Thyroid gland (tissue), 4 donors: ENCODE results near the gene CRIM1. TPM values are rescaled to one million over a fixed set of nuclear protein-coding genes. Genes with fewer than 3 reads are reported as not detected.

ENCODE experiments used
- DNase-seq, 2 donors: peaks; one replicate each; pipeline ENCODE4 v3.0.0-alpha.2; 2019
- H3K27ac ChIP-seq, 3 donors: fragments of 200-600 bp; sonication (generic); 1 replicate in 2 of 3; 2 replicates in 1 of 3; pipeline ENCODE4 v1.5.1; 2016 to 2019; ENCODE audit warnings: mild to moderate bottlenecking in 1 of 3, moderate library complexity in 1 of 3
- H3K27me3 ChIP-seq: fragments of 200-600 bp; sonication (generic); one replicate; pipeline ENCODE4 v1.5.1; 2019
- H3K36me3 ChIP-seq, 2 donors: fragments of 200-600 bp; sonication (generic); one replicate each; pipeline ENCODE4 v1.5.1; 2016 to 2019
- H3K4me1 ChIP-seq, 2 donors: fragments of 200-600 bp; sonication (generic); one replicate each; pipeline ENCODE4 v1.5.1; 2017 to 2019
- H3K4me3 ChIP-seq, 3 donors: fragments of 200-600 bp; sonication (generic); replicated peaks in 1 of 3; 1 replicate in 2 of 3; 2 replicates in 1 of 3; pipeline ENCODE4 v1.5.1; 2016; ENCODE audit warnings: mild to moderate bottlenecking in 1 of 3
- H3K9me3 ChIP-seq: fragments of 200-600 bp; sonication (generic); one replicate; pipeline ENCODE4 v1.5.1; 2017
- POLR2A ChIP-seq, 2 donors: fragments of 450-650 bp; IDR thresholded peaks; one replicate each; pipeline ENCODE4 v1.6.1; 2017; ENCODE audit warnings: antibody characterized with exemption in 2 of 2, mild to moderate bottlenecking in 2 of 2, moderate library complexity in 1 of 2
- WGBS, 2 donors: methylation state at CpG; one replicate each; pipeline ENCODE4 v1.1.5; 2017; 5-methylcytosine and 5-hydroxymethylcytosine counted together
- intact Hi-C: fragments of 100-400 bp; cut with DNase I; formaldehyde crosslinking; loops from one replicate; pipeline ENCODE4 v1.15.1; 2023
- total RNA-seq, 4 donors: library from RNA; depleted of rRNA; stranded (reverse); fragments of >200 nt; gene quantifications; one replicate each; pipeline ENCODE4 v1.2.3, GENCODE V29; 2016
- TF ChIP-seq, protein P1 (sequence below), 6 experiments: fragments of 200-600 bp in 3 of 6; fragments of 450-650 bp in 3 of 6; sonication (generic) in 3 of 6; IDR thresholded peaks; one replicate each; pipeline ENCODE4 v1.5.1; 2016 to 2019; ENCODE audit warnings: antibody characterized with exemption in 6 of 6, mild to moderate bottlenecking in 2 of 6, inconsistent platforms in 1 of 6, moderate library complexity in 1 of 6

Gene CRIM1
- total RNA-seq, 4 donors from 2014 or later: 49.5 to 104 (median 71.5) TPM

DNA sequence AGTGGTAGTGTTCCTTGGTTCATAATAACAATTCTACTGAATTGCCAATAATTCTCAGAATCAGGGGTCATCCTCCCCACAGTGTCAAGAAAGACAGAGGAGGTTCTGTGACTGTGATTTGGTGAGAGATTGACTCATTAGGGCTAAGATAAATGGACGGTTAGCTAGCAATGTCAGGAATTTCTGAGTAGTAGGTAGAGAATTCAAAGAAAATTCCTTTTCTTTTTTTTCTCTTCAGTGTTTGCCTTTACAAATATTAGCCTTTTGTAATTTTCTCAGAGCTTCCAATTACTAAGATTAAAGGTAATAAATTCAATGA lies 16.8 kb upstream of the CRIM1 start:
- DNase-seq: no peak
- 49 to 58% methylated on average over 1 of the region's 1 CpG for WGBS, 2 donors
- TF ChIP-seq, protein P1, sequence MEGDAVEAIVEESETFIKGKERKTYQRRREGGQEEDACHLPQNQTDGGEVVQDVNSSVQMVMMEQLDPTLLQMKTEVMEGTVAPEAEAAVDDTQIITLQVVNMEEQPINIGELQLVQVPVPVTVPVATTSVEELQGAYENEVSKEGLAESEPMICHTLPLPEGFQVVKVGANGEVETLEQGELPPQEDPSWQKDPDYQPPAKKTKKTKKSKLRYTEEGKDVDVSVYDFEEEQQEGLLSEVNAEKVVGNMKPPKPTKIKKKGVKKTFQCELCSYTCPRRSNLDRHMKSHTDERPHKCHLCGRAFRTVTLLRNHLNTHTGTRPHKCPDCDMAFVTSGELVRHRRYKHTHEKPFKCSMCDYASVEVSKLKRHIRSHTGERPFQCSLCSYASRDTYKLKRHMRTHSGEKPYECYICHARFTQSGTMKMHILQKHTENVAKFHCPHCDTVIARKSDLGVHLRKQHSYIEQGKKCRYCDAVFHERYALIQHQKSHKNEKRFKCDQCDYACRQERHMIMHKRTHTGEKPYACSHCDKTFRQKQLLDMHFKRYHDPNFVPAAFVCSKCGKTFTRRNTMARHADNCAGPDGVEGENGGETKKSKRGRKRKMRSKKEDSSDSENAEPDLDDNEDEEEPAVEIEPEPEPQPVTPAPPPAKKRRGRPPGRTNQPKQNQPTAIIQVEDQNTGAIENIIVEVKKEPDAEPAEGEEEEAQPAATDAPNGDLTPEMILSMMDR (IDR thresholded peaks at IDR 0.05): no peak
- no peak for TF ChIP-seq POLR2A (IDR thresholded peaks at IDR 0.05)
- Histone ChIP-seq H3K4me1 (no peaks in the 10 kb centered on the region), H3K27me3 (no peaks in the 10 kb centered on the region), H3K4me3 (no peak overlapping the region), H3K9me3 (no peaks in the 10 kb centered on the region), H3K36me3 (no peaks in the 10 kb centered on the region), H3K27ac (no peak overlapping the region)
- intact Hi-C loops: no loop called here

DNA sequence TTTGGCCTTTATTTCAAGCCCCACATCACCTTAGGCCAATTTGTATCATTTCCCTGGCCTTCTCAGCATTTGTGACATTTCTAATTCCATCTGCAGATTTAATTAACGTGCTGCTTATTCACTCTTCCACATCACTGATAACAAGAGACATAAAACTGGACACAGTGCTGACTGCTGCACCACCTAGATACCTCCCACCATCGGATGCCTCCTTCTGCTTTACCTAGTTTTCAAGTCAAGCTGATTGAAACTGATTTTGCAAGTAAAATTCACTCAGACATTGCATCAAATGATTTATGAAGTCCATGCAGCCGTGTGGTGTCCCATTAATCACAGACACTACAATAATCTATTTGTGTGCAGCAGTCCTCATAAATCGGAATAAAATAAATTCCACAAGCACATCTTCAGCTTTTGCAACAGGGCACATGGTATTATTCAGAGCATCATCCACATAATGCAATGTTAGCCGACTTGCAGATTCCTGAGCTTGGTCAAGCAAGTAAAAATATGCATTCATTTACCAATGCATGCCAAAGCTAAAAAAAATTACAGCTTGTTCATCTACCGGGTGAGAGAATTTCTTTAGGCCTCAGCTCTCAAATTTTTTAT lies 15.9 kb upstream of the CRIM1 start:
- intact Hi-C loops: loop anchor here (10.0 kb wide), 1 partner anchor 325 kb away; no protein-coding TSS in a partner anchor
- Histone ChIP-seq H3K9me3 (no peaks in the 10 kb centered on the region), H3K4me3 (no peak overlapping the region), H3K27ac (no peak overlapping the region), H3K27me3 (no peaks in the 10 kb centered on the region), H3K4me1 (no peaks in the 10 kb centered on the region), H3K36me3 (no peaks in the 10 kb centered on the region)
- no peak for TF ChIP-seq POLR2A (IDR thresholded peaks at IDR 0.05)
- TF ChIP-seq, protein P1 (IDR thresholded peaks at IDR 0.05): no peak
- WGBS, 2 donors: 66 to 71% methylated on average over 6 of the region's 6 CpGs
- DNase-seq: no peak

DNA sequence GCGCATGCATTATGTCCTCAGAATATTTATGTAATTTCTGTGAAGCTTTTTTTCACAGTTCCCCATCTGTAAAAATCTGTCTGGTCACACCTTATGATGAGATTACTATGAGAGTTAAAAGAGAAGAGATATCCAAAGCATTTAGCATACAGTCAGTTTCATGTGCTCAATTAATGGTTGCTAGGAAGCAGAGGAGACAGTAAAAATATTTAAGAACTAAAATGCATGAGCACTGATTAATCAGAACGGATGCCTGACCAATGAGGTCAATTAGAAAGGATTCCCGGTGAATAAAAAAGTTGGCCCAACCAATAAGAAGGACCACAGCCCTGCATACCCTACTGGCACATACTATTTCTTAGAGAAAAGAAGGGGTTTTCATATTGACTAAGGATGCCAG lies 12.0 kb upstream of the CRIM1 start:
- DNase-seq: no peak
- Histone ChIP-seq H3K27ac (no peak overlapping the region), H3K36me3 (no peaks in the 10 kb centered on the region), H3K4me1 (peaks cover 0 to 2% of the 10 kb centered on the region in 2 donors), H3K4me3 (no peak overlapping the region), H3K27me3 (no peaks in the 10 kb centered on the region), H3K9me3 (no peaks in the 10 kb centered on the region)
- intact Hi-C loops: loop anchor here (10.0 kb wide), 1 partner anchor 321 kb away; no protein-coding TSS in a partner anchor
- TF ChIP-seq, protein P1 (IDR thresholded peaks at IDR 0.05): no peak
- TF ChIP-seq POLR2A (IDR thresholded peaks at IDR 0.05): no peak
- WGBS, 2 donors: 92 to 95% methylated on average over 3 of the region's 3 CpGs

DNA sequence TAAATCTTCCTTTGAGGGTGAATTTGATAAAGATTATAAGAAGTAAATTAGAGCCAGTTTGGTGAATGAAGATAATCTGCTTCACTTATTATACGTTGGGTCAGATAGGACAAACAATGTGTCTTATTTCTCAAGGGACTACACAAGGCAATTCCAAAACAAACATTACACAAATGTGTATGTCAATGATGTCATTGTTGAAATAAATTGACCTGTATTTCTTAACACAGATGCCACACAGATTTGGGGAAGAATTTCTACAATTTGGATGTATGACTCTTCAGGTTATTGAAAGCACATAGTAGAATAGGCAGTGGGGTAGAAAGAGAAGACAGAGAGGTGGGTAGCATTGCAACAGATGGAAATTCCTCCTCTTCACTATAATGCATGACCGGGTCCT lies 6.9 kb upstream of the CRIM1 start:
- Histone ChIP-seq H3K27me3 (no peaks in the 10 kb centered on the region), H3K27ac (no peak overlapping the region), H3K4me1 (peaks cover 6 to 21% of the 10 kb centered on the region in 2 donors), H3K4me3 (no peak overlapping the region), H3K9me3 (no peaks in the 10 kb centered on the region), H3K36me3 (no peaks in the 10 kb centered on the region)
- intact Hi-C loops: loop anchor here (10.0 kb wide), 1 partner anchor 316 kb away; no protein-coding TSS in a partner anchor
- no peak for DNase-seq
- WGBS, 2 donors: 74 to 78% methylated on average over 2 of the region's 2 CpGs
- TF ChIP-seq POLR2A (IDR thresholded peaks at IDR 0.05): no peak
- TF ChIP-seq, protein P1 (IDR thresholded peaks at IDR 0.05): no peak

DNA sequence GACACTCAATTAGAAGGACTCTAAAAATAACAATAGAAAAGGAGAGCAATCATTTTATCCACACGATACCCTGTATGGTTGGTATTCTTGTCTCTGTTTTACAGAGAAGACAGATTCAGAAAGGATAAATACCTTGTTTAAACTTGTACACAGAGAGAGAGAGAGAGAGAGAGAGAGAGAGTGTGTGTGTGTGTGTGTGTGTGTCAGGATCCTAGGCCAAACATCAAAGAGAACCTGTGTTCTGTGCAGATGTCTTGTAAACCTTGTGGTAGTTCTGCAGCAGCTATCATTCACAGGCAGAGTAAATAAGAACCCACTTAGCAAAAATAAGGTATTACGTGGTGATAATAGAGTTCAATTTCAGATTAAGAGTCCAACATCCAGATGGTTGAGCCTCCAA lies 4.3 kb upstream of the CRIM1 start:
- Histone ChIP-seq H3K27ac (no peak overlapping the region), H3K27me3 (no peaks in the 10 kb centered on the region), H3K4me3 (no peak overlapping the region), H3K9me3 (no peaks in the 10 kb centered on the region), H3K36me3 (no peaks in the 10 kb centered on the region), H3K4me1 (peaks cover 6 to 24% of the 10 kb centered on the region in 2 donors)
- no peak for TF ChIP-seq POLR2A (IDR thresholded peaks at IDR 0.05)
- TF ChIP-seq, protein P1 (IDR thresholded peaks at IDR 0.05): no peak
- intact Hi-C loops: loop anchor here (5.0 kb wide), 1 partner anchor 131 kb away; no protein-coding TSS in a partner anchor
- WGBS, 2 donors: 75 to 85% methylated on average over 2 of the region's 2 CpGs
- DNase-seq: no peak
